GM12878 (cell line): ENCODE measurements around the gene ASTN1.

Experiments
- BMI1 ChIP-seq: fragments of 450-650 bp; IDR thresholded peaks from 2 replicates; pipeline ENCODE4 v1.6.1; 2016; ENCODE audit warnings: mild to moderate bottlenecking, moderate library complexity, borderline replicate concordance
- CTCF ChIP-seq, 3 experiments: IDR thresholded peaks in 2 of 3; conservative IDR thresholded peaks in 1 of 3; 2 replicates each; pipeline ENCODE4 v1.5.1; 2011; ENCODE audit warnings: low read depth in 3 of 3, low read length in 3 of 3, mild to moderate bottlenecking in 3 of 3, control low read depth in 2 of 3, moderate library complexity in 2 of 3, inconsistent platforms in 1 of 3, mixed read lengths in 1 of 3; ENCODE audit not compliant: control insufficient read depth in 2 of 3, insufficient read depth in 1 of 3; ENCODE audit errors: extremely low read depth in 1 of 3
- HDAC2 ChIP-seq: fragments of 200-600 bp; sonication (generic); IDR thresholded peaks from 2 replicates; pipeline ENCODE4 v1.6.1; 2017
- KAT2A ChIP-seq: conservative IDR thresholded peaks from 2 replicates; pipeline ENCODE4 v1.6.1; 2011; ENCODE audit warnings: low read depth, low read length; ENCODE audit not compliant: control insufficient read depth
- NFIC ChIP-seq: IDR thresholded peaks from 2 replicates; pipeline ENCODE4 v1.6.1; 2012; ENCODE audit warnings: low read depth, mild to moderate bottlenecking, inconsistent platforms, low read length, moderate library complexity
- POLR2AphosphoS5 ChIP-seq: IDR thresholded peaks from 2 replicates; pipeline ENCODE4 v1.6.1; 2011; ENCODE audit warnings: mild to moderate bottlenecking, low read length, inconsistent platforms
- SP1 ChIP-seq: IDR thresholded peaks from one replicate; pipeline ENCODE4 v1.6.1; 2011; ENCODE audit warnings: low read depth, low read length
- SUPT20H ChIP-seq: IDR thresholded peaks from 2 replicates; pipeline ENCODE4 v1.6.1; 2011; ENCODE audit warnings: low read depth, mild to moderate bottlenecking, low read length, moderate library complexity, borderline replicate concordance; ENCODE audit not compliant: control insufficient read depth
- TAF1 ChIP-seq: IDR thresholded peaks from 2 replicates; pipeline ENCODE4 v1.6.1; 2011; ENCODE audit warnings: mild to moderate bottlenecking, low read depth, low read length, borderline replicate concordance
- ZNF622 ChIP-seq: fragments of 450-650 bp; IDR thresholded peaks from 2 replicates; pipeline ENCODE4 v1.6.1; 2017; ENCODE audit warnings: mild to moderate bottlenecking, inconsistent platforms
- ZZZ3 ChIP-seq: IDR thresholded peaks from 2 replicates; pipeline ENCODE4 v1.6.1; 2011; ENCODE audit warnings: low read depth; ENCODE audit not compliant: control insufficient read depth, insufficient read length

- TF ChIP-seq ZNF622 (no peak), CTCF (IDR thresholded peaks at IDR 0.05 in 2 of 3, conservative IDR thresholded peaks at IDR 0.05 in 1 of 3; ENCODE audit: control insufficient read depth in 2 of 3, extremely low read depth in 1 of 3, insufficient read depth in 1 of 3, low read depth in 3 of 3, low read length in 3 of 3) (no peak), SUPT20H (no peak), NFIC (no peak), SP1 (no peak), KAT2A (no peak), ZZZ3 (no peak), TAF1 (no peak), HDAC2 (no peak), POLR2AphosphoS5 (no peak), BMI1 (no peak)
Observed at GRCh38 chr1:176876966-176877515, 287.5 kb downstream of the ASTN1 start.
